Stimulated activated CD8-positive, alpha-beta memory T cell treated with anti-CD3 and anti-CD28 coated beads, Interleukin-4, amount 100 ng/mL, for 24 hours (primary cell): Measurements from ENCODE around the gene FGL2.
"Not testable (repeated sequence)": the region's sequence is repeated elsewhere in the genome, so short reads cannot be mapped to it uniquely, and the experiment has no call there.

Experiments used
- DNase-seq: peaks from one replicate; pipeline ENCODE4 v3.0.0-alpha.2; 2020; ENCODE audit warnings: low read depth

Gene FGL2, protein sequence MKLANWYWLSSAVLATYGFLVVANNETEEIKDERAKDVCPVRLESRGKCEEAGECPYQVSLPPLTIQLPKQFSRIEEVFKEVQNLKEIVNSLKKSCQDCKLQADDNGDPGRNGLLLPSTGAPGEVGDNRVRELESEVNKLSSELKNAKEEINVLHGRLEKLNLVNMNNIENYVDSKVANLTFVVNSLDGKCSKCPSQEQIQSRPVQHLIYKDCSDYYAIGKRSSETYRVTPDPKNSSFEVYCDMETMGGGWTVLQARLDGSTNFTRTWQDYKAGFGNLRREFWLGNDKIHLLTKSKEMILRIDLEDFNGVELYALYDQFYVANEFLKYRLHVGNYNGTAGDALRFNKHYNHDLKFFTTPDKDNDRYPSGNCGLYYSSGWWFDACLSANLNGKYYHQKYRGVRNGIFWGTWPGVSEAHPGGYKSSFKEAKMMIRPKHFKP

DNA sequence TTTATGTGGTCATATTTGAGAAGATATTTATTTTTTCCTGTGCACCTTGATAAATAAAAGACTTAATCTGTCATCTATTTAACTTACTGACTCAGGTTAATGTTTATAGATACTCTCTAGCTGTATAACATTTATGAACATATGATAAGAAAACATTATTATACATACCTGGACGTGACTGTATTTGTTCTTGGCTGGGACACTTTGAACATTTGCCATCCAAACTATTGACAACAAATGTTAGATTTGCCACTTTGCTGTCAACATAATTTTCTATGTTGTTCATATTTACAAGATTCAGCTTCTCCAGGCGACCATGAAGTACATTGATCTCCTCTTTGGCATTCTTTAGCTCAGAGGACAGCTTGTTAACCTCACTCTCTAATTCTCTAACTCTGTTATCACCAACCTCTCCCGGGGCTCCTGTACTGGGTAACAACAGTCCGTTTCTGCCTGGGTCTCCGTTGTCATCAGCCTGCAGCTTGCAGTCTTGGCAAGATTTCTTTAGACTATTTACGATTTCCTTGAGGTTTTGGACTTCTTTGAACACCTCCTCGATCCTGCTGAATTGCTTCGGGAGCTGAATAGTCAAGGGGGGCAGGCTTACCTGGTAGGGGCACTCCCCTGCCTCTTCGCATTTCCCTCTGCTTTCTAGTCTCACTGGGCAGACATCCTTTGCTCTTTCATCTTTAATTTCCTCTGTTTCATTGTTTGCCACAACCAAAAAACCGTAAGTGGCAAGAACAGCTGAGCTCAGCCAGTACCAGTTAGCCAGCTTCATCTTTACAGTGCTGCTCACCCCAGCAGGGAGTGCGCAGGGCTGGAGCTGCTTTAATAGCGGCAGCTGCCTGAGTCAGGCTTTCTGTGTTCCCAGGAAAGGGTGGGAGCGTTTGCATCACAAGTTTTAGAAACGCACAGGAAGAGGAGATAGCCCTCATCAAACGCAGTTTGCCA lies at the start of gene FGL2:
Gene FGL2 (minus strand): TSS at position 807 of the 954 bp plus-strand sequence. CDS start 26 bp downstream, at position 781.
- DNase-seq = no peak

DNA sequence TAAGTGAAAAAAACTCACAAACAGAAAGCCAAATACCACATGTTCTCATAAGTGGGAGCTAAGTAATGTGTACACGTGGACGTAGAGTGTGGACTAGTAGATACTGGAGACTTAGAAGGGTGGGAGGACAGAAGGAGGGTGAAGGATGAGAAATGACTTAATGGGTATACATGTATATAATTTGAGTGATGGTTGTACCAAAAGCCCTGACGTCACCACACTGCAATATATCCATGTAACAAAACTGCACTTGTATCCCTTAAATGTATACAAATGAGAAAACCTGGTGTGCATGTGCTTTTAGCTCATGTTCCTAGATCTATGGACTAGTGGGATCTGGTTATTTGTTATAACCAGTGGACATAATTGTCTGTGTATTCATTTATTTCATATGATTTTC lies 48.5 kb upstream of the FGL2 start:
- DNase-seq = no peak

DNA sequence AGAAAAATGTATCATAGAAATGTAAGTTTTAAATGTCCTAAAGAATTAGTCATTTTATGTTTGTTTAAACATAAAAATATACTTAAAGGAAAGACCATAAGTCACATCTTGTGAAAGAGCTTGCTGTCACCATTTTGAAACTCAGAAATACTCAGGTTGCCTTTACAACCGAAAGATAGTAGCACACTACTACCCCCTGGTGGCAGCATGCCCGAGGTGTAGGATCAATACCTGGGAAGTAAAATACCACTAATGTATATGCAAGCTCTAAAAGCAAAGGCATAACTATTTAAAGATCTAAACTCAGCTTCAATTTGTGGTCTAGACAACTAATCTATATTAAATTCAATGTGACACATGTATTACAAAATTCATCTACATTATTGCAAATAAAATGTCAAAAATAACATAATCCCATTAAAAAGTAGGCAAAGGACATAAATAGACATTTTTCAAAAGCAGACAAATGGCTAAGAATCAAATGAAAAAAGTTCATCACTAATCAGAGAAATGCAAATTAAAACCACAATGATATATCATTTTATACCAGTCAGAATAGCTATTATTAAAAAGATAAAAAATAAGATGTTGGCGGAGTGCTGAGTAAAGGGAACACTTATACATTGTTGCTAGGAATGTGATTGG lies 47.7 kb upstream of the FGL2 start:
- peak; percentile 81 for DNase-seq

DNA sequence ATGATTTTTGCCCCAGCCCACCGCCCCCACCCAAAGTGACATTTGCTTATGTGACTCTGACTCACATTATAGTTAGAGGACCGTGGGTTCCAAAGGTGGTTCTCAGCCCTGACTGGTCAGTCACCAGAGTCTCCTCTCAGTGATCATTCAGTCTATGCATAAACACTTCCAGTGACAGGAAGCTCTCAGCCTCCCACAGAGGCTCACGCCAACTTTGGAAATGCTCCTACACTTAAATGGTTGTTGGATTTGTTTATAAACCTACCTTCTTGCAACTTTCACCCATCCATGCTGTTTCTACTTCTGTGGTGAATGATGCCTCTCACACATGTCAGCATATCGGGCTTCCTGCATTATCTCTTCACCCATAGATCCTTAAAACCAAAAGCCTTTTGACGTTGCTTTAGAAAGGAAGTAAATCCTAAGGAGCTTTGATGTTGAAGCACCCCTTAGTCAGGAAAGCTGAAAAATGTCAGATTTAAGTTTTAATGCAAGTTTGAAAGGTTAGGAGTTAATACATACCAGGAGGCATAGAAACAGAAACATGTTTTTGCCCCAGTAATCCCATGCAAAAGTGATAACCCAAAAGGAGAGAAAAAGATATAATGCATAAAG lies 46.5 kb upstream of the FGL2 start:
- DNase-seq = no peak

DNA sequence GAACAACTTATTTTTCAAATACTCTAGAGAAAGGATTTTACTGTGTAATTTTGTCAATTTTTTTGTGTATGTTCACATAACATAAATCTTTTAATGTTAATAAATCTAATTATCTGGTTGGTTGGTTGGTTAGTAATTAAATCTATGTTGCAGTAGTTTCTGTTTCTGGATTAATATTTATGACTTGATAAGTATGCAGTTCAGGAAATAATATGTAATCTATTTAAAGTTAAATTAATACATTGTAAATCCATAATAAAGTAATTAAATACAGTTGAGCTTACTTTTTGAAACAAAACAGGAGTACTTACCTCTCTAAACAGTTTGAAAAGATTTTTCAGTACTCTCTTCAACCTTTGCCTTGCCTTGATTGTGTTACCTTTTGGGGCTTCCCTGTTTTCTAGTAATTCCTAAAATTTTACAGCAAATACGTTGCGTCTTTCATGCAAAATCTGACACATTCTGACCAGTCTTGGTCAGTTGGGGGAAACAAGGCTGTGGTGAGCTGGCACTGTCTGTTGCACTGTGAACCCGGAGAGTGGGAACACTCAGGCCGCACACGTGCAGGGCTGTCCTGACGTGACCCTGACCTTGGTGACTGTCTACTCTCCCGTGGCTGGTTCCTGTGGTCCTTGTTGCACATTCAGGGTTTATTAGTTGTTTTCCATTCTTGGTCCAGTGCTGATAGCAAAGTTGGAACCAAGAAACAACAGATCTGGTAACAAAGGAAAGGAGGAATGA lies 45.6 kb upstream of the FGL2 start:
- DNase-seq = no peak

DNA sequence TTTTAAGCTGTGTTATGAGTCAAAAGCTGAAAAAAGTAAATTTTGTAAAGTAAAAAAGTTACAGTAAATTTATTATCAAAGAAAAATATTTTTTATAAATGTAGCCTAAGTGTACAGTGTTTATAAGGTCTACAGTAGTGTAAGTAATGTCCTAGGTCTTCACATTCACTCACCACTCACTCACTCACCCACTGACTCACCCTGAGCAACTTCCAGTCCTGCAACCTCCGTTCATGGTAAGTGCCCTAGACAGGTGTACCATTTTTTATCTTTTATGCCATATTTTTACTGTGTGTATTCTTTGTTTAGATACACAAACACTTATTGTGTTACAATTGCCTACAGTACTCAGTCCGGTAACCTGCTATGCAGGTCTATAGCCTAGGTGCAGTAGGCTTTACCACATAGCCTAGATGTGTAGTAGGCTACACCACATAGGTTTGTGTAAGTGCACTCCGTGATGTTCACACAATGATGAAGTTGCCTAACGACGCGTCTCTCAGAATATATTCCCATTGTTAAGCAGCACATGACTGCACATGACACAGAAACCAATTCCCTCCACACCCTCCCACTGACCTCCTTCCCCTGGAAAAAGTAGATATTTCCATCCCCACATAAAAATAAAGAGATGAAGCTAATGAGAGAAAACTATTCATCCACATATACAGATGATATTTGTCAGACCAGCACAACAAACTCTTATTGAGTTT lies 44.8 kb upstream of the FGL2 start:
- no peak for DNase-seq

DNA sequence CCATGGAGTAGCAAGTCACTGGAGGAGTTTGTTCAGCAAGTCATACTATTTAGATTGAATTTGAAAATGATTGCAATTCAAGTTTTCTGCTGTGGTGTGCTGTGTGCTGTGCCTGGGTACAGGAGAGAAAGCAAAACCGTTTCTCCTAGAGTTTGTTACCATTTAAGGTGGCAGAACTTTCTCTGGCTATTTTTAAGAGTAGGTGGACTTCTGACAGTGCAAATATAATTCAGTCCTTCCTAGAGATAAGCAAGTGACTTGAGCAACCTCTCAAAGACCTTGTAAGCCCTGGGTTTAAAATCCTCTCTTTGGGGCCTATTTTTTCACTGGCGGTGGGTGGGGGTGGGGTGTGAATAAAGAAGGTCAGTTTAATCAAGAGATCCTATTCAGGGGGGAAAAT lies 42.9 kb upstream of the FGL2 start:
- no peak for DNase-seq

DNA sequence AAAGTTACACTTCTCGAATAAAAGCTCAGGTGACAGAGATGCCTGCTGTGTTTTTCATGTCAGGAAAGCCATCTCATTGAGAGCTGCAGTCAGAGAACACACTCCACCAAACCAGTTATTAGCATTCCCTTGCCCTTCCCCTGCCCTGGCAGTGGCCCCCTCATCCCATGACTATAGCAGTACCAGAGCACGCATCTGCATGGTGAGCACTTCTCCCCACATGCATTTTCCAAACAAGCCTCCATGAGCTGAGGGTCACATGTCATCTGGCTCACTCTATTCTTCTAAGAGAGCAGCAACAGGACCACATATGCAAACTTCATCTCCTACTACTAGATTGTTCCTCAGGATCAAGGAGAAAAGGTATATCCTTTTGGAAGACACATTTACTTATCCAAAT lies 42.4 kb upstream of the FGL2 start:
- no peak for DNase-seq

DNA sequence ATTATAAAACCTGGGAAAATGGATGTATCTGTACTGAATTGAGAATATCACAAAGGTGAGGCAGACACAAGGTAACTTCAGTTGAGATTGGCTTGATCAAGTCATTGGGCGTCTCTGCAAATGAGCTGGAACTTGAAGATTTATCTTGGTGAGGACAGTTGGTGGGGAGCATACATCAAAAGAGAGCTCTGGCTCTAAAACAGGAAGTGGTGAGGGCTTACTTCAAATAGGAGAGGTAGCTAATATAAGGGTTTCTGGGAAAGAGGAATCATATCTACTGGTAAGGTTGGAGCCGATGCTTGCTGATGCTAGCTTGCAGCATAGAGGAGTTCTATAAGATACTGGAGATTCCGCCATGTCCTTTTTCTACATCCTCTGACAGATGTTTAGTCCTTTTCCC lies 39.9 kb upstream of the FGL2 start:
- DNase-seq = no peak

DNA sequence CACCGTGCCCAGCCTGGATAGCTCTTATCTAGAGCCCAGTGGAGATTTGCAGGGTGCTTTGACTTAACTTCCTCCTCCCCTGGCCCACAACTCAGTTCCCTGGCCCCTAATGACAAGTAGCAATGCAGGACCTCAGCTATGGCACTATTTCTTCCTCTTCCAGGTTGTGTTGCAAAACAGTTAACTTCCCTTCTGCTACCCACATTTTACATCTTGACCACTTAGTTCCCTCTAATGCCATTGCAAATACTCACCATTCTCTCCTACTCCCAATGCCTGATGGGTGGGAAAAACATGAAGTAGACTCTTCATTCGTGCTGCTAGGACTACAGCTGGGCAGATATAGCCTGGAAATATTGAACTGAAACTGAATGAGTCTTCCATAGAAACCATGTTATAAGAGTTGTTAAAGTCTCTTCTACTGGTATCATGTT lies 39.1 kb upstream of the FGL2 start:
- no peak for DNase-seq

DNA sequence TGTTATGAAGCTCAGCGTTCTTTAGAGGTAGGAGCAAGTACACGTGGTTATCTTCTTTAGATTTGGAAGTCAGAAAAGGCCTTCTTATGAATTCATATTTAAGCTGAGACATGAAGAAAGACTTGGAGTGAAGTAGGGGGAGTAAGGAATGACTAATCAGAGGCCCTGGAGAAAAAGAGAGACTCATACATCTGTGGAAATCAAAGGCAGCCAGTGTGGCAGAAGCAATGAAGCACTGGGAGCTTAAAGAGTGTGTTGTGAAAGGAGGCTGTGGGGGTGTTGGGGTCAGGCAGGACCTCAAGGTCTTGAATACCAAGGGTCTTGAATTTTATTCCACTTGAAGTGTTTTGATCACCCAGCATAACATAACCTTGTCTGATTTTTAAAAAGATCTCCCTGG lies 35.7 kb upstream of the FGL2 start:
- DNase-seq = no peak

DNA sequence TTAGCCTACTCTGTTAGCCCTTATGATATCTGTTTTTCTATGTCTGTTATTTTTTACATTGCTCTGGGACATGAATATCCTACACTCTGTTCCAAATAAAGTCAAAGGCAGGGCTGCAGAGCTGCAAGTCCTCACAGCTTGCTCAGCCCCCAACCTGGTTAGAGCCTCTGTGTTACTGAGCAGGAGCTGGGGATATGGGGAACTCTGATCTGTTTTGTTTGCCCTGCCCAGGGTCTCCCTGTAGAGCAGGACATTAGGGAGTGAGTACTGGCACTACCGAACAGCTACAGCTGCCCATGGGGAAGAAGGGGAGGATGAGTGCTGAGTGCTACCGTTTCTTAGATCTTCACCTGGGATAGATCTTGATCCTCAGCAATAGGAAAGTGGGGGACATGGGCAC lies 32.8 kb upstream of the FGL2 start:
- no peak for DNase-seq

DNA sequence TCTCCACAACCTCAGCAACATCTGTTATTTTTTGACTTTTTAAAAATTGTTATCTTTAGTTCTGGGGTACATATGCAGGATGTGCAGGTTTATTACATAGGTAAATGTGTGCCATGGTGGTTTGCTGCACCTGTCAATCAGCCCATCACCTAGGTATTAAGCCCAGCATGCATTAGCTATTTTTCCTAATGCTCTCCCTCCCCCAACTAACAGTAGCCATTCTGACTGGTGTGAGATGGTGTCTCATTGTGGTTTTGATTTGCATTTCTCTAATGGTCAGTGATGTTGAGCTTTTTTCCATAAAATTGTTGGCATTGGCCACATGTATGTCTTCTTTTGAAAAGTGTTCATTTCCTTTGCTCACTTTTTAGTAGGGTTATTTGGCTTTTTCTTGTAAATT lies 29.2 kb upstream of the FGL2 start:
- DNase-seq = not testable (repeated sequence)

DNA sequence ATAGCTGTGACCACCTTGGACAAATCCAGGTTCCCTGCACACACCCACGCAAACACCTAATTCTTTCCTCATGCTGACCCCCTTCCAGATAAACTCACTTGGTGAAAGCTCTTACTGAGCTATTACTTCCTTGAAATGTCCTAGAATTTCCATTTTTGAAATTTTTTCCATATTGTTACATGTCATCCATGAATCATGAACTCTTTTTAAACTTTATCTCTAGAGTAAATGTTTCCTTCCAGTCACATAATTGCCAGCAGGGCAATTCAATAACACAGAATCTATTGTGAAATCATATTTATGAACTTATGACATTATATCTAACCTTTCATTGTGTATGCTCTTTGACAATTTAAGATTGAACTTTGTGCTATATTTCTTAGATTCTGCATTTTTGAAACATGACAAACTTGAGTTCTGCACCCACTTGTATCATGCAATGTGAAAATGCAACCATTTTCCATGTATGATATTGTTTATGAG lies 26.8 kb upstream of the FGL2 start:
- no peak for DNase-seq

DNA sequence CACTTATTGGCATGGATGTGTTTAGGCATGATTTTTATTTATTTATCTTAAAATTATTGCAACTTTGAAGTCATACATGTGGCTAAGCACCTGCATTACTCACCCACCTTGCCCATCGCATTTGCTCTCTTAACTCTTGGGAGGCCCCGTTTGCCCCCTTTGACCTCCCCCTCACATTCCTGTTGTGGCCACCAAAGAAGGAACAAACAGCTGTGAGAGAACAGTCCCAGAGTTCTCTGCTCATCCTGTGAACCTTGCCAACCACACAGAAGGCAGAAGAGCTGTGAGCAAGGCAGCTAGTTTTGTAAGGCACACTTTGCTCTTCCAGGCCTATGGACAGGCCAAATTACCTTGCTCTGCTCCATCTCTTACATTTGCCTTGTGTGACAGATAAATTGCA lies 23.6 kb upstream of the FGL2 start:
- no peak for DNase-seq

DNA sequence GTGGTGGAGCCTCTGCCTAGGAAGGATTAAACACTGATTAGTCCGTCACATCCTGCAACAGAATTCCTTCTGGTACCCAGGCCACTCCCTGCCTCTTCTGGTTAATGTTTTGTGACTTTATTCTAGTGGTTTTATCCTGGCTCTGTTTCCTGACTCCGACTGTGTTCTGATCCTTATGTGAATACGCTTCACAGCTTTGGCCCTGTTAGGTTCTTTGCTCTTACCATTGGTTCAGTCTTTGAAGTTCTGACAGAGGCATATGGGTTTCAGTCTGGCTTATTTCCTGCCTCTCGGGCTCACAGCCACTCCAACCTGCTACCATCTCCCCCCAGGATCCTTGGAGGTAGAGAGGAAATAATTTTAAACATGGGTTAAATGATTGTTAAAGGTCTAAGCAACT lies 23.2 kb upstream of the FGL2 start:
- DNase-seq = no peak

DNA sequence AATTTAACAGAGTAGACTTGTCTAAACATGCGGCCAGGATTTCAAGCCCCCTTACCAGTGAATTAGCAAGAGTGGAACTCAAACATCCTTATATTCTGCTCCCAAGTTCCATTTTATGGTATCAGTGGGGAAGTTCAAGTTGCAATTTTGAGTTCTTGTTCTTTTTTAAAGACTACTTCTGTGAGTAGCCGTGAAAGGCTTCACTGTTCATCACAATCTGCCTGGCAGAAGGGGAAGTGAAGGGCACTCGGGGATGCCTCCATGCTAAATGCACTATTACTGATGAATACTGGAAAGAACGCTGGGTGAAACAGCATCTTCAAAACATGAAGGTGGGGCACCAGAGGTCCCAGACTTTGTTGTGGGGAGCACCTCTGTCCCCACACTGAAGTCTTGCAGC lies 22.4 kb upstream of the FGL2 start:
- no peak for DNase-seq

DNA sequence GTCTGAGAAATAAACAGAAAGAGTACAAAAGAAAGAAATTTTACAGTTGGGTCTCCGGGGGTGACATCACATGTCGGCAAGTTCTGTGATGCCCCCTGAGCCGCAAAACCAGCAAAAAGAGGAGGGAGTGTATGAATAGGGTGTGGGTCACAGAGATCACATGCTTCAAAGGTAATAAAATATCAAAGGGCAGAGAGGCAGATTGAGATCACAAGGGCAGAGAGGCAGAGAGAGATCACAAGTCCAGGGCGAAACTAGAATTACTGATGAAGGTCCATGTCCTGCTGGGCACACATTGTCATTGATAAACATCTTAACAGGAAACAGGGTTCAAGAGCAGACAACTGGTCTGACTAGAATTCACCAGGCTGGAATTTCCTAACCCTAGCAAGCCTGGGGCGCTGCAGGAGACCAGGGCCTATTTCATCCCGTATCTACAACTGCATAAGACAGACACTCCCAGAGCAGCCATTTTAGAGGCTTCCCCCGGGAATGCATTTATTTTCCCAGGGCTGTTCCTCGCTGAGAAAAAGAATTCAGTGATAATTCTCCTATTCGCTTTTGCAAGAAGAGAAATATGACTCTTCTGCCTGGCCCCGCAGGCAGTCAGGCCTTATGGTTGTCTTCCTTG lies 20.2 kb upstream of the FGL2 start:
- DNase-seq = not testable (repeated sequence)

DNA sequence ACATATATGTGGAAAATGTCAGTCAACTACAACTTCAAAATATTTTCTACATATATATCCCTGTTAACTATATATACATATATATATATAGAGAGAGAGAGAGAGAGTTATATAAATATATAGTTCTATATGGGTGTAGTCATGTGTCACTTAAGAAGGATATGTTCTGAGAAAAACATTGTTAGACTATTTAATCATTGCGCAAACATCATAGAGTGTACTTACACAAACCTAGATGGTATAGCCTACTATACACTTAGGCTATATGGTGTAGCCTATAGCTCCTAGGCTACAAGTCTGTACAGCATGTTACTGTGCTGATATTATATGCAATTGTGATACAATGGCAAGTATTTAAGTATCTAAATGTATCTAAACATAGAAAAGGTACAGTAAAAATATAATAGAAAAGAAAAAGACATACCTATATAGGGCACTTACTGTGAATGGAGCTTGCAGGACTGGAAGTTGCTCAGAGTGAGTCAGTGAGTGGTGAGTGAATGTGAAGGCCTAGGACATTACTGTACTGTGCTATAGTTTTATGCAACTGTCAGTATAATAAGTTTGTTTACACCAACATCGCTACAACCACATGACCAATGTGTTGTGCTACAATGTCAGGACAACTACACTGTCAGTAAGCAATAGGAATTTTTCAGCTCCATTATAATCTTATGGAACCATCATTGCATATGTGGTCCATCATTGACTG lies 18.0 kb upstream of the FGL2 start:
- DNase-seq = no peak
